HepG2 (cell line): ENCODE results near the gene SWI5. TPM values are rescaled to one million over a fixed set of nuclear protein-coding genes. Genes with fewer than 3 reads are reported as not detected.

Experiments
- DPF2 ChIP-seq: sonication (generic); formaldehyde crosslinking; IDR thresholded peaks from 2 replicates; pipeline ENCODE4 v1.4.0; 2020; ENCODE audit warnings: mild to moderate bottlenecking, low read depth, missing genetic modification reagents, borderline replicate concordance
- FOXA1 ChIP-seq, 2 experiments: fragments of 450-650 bp in 1 of 2; sonication (generic) in 1 of 2; formaldehyde crosslinking in 1 of 2; IDR thresholded peaks; 2 replicates each; pipeline versions ENCODE4 v1.4.0 to v1.6.1; 2016 to 2020; ENCODE audit warnings: missing genetic modification reagents in 1 of 2
- HNF4G ChIP-seq, 2 experiments: sonication (generic) in 1 of 2; formaldehyde crosslinking in 1 of 2; IDR thresholded peaks; 2 replicates each; pipeline versions ENCODE4 v1.4.0 to v1.6.1; 2011 to 2020; ENCODE audit warnings: borderline replicate concordance in 2 of 2, low read depth in 2 of 2, mild to moderate bottlenecking in 2 of 2, low read length in 1 of 2, missing genetic modification reagents in 1 of 2, moderate library complexity in 1 of 2
- NFKB2 ChIP-seq: sonication (generic); formaldehyde crosslinking; IDR thresholded peaks from 2 replicates; pipeline ENCODE4 v1.4.0; 2020; ENCODE audit warnings: missing genetic modification reagents, borderline replicate concordance
- NR3C1 ChIP-seq: sonication (generic); formaldehyde crosslinking; IDR thresholded peaks from 2 replicates; pipeline ENCODE4 v1.4.0; 2020; ENCODE audit warnings: missing genetic modification reagents
- RFXAP ChIP-seq: sonication (generic); formaldehyde crosslinking; IDR thresholded peaks from 2 replicates; pipeline ENCODE4 v1.4.0; 2020; ENCODE audit warnings: missing genetic modification reagents, borderline replicate concordance
- SRY ChIP-seq: sonication (generic); formaldehyde crosslinking; IDR thresholded peaks from 2 replicates; pipeline ENCODE4 v1.8.0; 2022; ENCODE audit warnings: mild to moderate bottlenecking, missing genetic modification reagents
- SSRP1 ChIP-seq: IDR thresholded peaks from 2 replicates; pipeline ENCODE4 v1.6.1; 2016; ENCODE audit warnings: control low read depth
- TCF7 ChIP-seq: sonication (generic); IDR thresholded peaks from 2 replicates; pipeline ENCODE4 v1.6.1; 2016; ENCODE audit warnings: antibody characterized with exemption, low read depth
- ZBTB20 ChIP-seq: sonication (generic); formaldehyde crosslinking; IDR thresholded peaks from 2 replicates; pipeline ENCODE4 v1.8.1; 2023; ENCODE audit warnings: missing genetic modification reagents, low read depth, mild to moderate bottlenecking, borderline replicate concordance
- ZBTB38 ChIP-seq: sonication (generic); formaldehyde crosslinking; IDR thresholded peaks from 2 replicates; pipeline ENCODE4 v1.5.1; 2020; ENCODE audit warnings: mild to moderate bottlenecking, missing genetic modification reagents
- ZNF207 ChIP-seq: fragments of 450-650 bp; IDR thresholded peaks from 2 replicates; pipeline ENCODE4 v1.6.1; 2016; ENCODE audit warnings: antibody characterized with exemption, borderline replicate concordance
- ZNF282 ChIP-seq: fragments of 450-650 bp; IDR thresholded peaks from 2 replicates; pipeline ENCODE4 v1.6.1; 2018; ENCODE audit not compliant: partially characterized antibody
- ZNF292 ChIP-seq: sonication (generic); formaldehyde crosslinking; IDR thresholded peaks from 2 replicates; pipeline ENCODE4 v1.8.1; 2022; ENCODE audit warnings: mild to moderate bottlenecking, low read depth, missing genetic modification reagents, borderline replicate concordance
- ZNF431 ChIP-seq: sonication (generic); formaldehyde crosslinking; IDR thresholded peaks from 2 replicates; pipeline ENCODE4 v1.9.0; 2022; ENCODE audit warnings: missing genetic modification reagents, low read depth, mild to moderate bottlenecking, borderline replicate concordance
- ZNF550 ChIP-seq: sonication (generic); formaldehyde crosslinking; IDR thresholded peaks from 2 replicates; pipeline ENCODE4 v1.4.0; 2020; ENCODE audit warnings: mild to moderate bottlenecking, missing genetic modification reagents, borderline replicate concordance
- ZNF720 ChIP-seq: sonication (generic); formaldehyde crosslinking; IDR thresholded peaks from 2 replicates; pipeline ENCODE4 v1.4.0; 2020; ENCODE audit warnings: missing genetic modification reagents
- polyA plus RNA-seq, 8 experiments: library from polyadenylated mRNA; depleted of rRNA in 3 of 8; stranded (reverse) in 7 of 8; unstranded in 1 of 8; fragments of >200 nt; fragmentation: Illumina TruSeq in 4 of 8; extraction: Trizol in 4 of 8; gene quantifications; 2 replicates each; pipeline versions ENCODE4 v1.2.1 to v1.2.3, GENCODE V29; 2011 to 2016; ENCODE audit warnings: low read depth in 4 of 8, missing spikeins in 1 of 8, mixed read lengths in 1 of 8; ENCODE audit not compliant: insufficient read depth in 1 of 8
- total RNA-seq, 5 experiments: library from RNA; depleted of rRNA; stranded (reverse); fragments of >200 nt; fragmentation: Illumina TruSeq; extraction: Trizol; gene quantifications; 2 replicates each; pipeline ENCODE4 v1.2.3, GENCODE V29; 2016; ENCODE audit warnings: low read depth in 1 of 5
- TF ChIP-seq, protein P1 (sequence below): IDR thresholded peaks from 2 replicates; pipeline ENCODE4 v1.6.1; 2016; ENCODE audit warnings: missing genetic modification reagents, missing compliant biosample characterization
- TF ChIP-seq, protein P2 (sequence below): sonication (generic); formaldehyde crosslinking; IDR thresholded peaks from 2 replicates; pipeline ENCODE4 v1.5.1; 2020; ENCODE audit warnings: missing genetic modification reagents, mild to moderate bottlenecking, borderline replicate concordance
- TF ChIP-seq, protein P3 (sequence below): sonication (generic); formaldehyde crosslinking; conservative IDR thresholded peaks from 2 replicates; pipeline ENCODE4 v1.8.0; 2022; ENCODE audit warnings: missing genetic modification reagents
- TF ChIP-seq, protein P4 (sequence below): sonication (generic); formaldehyde crosslinking; IDR thresholded peaks from 2 replicates; pipeline ENCODE4 v1.4.0; 2020; ENCODE audit warnings: missing genetic modification reagents
- TF ChIP-seq, protein P5 (sequence below): sonication (generic); formaldehyde crosslinking; IDR thresholded peaks from 2 replicates; pipeline ENCODE4 v1.4.0; 2020; ENCODE audit warnings: missing genetic modification reagents

SWI5 gene
- total and polyA plus RNA-seq, 2 of the 13 experiments (the other 11 are each of a cell fraction or from before 2014, with no cell fraction given): 39.2 to 41.0 TPM

DNA sequence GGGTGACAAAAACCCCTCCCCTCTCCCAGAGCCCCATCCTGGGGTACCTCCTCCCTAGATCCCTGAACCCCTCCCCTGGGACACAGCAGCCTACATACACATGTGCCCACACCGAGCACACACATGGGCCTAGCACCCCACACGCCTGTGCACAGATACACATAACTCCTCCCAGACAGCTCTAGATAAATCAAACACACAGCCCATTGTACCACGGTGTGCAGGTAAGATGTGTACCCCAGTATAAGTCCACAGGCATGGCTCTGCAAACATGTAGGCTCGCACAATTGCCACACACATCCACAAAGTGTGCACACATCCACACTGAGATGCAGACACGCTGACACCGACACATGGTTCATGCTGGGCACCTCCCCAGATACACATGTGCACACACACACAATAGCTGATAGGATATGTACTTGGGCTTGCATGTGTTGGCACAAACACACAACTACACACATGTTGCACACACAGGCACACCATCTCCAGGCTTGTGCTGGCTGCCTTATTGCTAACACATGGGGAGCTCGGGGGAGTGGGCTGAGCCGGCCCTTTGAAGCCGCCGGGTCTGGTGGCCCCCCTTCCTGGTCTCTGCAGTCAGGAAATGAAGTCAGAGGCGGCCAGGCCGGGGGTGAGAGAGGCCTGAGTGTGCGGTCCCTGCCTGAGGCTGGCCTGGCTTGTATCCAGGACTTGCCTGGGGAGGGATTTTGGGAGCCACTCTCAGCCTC lies 30.5 kb upstream of the SWI5 start (continued):
- TF ChIP-seq NFKB2 (CRISPR knock-in tag): no peak
- TF ChIP-seq, protein P1, sequence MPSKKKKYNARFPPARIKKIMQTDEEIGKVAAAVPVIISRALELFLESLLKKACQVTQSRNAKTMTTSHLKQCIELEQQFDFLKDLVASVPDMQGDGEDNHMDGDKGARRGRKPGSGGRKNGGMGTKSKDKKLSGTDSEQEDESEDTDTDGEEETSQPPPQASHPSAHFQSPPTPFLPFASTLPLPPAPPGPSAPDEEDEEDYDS (CRISPR knock-in tag): 0 out of 2 replicates have a peak, but pooled peaks have one; percentile 14
- TF ChIP-seq, protein P2, sequence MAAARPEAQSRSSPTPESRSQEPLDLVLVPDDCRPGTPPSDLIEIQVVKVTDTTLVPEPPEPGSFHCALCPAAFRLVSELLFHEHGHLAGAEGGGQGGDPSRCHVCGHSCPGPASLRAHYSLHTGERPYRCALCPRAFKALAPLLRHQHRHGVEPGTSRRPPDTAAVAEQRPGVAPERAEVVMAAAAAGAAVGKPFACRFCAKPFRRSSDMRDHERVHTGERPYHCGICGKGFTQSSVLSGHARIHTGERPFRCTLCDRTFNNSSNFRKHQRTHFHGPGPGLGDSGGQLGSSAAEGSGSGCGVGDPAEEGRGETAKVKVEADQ (CRISPR knock-in tag): 0 out of 2 replicates have a peak, but pooled peaks have one; percentile 63
- TF ChIP-seq ZNF720 (CRISPR knock-in tag): no peak
- 0 out of 2 replicates have a peak, but pooled peaks have one; percentile 61 for TF ChIP-seq ZNF550 (CRISPR knock-in tag)
- peak; percentile 85; the same call in 1 of the 2 replicates for TF ChIP-seq SSRP1 (CRISPR knock-in tag)
- TF ChIP-seq TCF7: peak; percentile 84
- TF ChIP-seq, protein P3, sequence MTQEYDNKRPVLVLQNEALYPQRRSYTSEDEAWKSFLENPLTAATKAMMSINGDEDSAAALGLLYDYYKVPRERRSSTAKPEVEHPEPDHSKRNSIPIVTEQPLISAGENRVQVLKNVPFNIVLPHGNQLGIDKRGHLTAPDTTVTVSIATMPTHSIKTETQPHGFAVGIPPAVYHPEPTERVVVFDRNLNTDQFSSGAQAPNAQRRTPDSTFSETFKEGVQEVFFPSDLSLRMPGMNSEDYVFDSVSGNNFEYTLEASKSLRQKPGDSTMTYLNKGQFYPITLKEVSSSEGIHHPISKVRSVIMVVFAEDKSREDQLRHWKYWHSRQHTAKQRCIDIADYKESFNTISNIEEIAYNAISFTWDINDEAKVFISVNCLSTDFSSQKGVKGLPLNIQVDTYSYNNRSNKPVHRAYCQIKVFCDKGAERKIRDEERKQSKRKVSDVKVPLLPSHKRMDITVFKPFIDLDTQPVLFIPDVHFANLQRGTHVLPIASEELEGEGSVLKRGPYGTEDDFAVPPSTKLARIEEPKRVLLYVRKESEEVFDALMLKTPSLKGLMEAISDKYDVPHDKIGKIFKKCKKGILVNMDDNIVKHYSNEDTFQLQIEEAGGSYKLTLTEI (CRISPR knock-in tag): no peak
- peak; percentile 27; the same call in 1 of the 2 replicates for TF ChIP-seq ZBTB38
- no peak for TF ChIP-seq NR3C1 (CRISPR knock-in tag)
- TF ChIP-seq, protein P4, sequence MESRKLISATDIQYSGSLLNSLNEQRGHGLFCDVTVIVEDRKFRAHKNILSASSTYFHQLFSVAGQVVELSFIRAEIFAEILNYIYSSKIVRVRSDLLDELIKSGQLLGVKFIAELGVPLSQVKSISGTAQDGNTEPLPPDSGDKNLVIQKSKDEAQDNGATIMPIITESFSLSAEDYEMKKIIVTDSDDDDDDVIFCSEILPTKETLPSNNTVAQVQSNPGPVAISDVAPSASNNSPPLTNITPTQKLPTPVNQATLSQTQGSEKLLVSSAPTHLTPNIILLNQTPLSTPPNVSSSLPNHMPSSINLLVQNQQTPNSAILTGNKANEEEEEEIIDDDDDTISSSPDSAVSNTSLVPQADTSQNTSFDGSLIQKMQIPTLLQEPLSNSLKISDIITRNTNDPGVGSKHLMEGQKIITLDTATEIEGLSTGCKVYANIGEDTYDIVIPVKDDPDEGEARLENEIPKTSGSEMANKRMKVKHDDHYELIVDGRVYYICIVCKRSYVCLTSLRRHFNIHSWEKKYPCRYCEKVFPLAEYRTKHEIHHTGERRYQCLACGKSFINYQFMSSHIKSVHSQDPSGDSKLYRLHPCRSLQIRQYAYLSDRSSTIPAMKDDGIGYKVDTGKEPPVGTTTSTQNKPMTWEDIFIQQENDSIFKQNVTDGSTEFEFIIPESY (CRISPR knock-in tag): 0 out of 2 replicates have a peak, but pooled peaks have one; percentile 3
- TF ChIP-seq ZNF282: no peak
- TF ChIP-seq ZBTB20 (CRISPR knock-in tag): 0 out of 2 replicates have a peak, but pooled peaks have one; percentile 33
- TF ChIP-seq, protein P5, sequence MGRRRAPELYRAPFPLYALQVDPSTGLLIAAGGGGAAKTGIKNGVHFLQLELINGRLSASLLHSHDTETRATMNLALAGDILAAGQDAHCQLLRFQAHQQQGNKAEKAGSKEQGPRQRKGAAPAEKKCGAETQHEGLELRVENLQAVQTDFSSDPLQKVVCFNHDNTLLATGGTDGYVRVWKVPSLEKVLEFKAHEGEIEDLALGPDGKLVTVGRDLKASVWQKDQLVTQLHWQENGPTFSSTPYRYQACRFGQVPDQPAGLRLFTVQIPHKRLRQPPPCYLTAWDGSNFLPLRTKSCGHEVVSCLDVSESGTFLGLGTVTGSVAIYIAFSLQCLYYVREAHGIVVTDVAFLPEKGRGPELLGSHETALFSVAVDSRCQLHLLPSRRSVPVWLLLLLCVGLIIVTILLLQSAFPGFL (CRISPR knock-in tag): no peak
- no peak for TF ChIP-seq ZNF207
- TF ChIP-seq ZNF292 (CRISPR knock-in tag): 0 out of 2 replicates have a peak, but pooled peaks have one; percentile 18
- 0 out of 2 replicates have a peak, but pooled peaks have one; percentile 38 for TF ChIP-seq DPF2 (CRISPR knock-in tag)
- no peak for TF ChIP-seq ZNF431 (CRISPR knock-in tag)
- TF ChIP-seq SRY (CRISPR knock-in tag): 0 out of 2 replicates have a peak, but pooled peaks have one; percentile 41
- TF ChIP-seq HNF4G (IDR thresholded peaks at IDR 0.05; ENCODE audit: borderline replicate concordance, low read depth, low read length): no peak
- TF ChIP-seq HNF4G (CRISPR knock-in tag; IDR thresholded peaks at IDR 0.05; ENCODE audit: borderline replicate concordance, low read depth): no peak; the same call in 1 of the 2 replicates
- no peak for TF ChIP-seq RFXAP
- no peak for TF ChIP-seq FOXA1 (IDR thresholded peaks at IDR 0.05)
- 0 out of 2 replicates have a peak, but pooled peaks have one; percentile 27 for TF ChIP-seq FOXA1 (CRISPR knock-in tag; IDR thresholded peaks at IDR 0.05)
